K562 (cell line): Measurements from ENCODE around the gene COL5A1. TPM values are rescaled to one million over a fixed set of nuclear protein-coding genes. Genes with fewer than 3 reads are reported as not detected.

ENCODE experiments used
- ATAC-seq: fragments of 200-7000 bp; cut with Tn5 transposase; 3 replicates; pipeline ENCODE4 v1.9.1; 2020; ENCODE audit warnings: moderate library complexity
- BruUV-seq: library from RNA; stranded (reverse); fragments of 400-500 nt; replicated peaks from 2 replicates; lab custom pipeline; 2021; lab: Mats Ljungman, UMichigan
- CTCF ChIA-PET: fragments of 300-600 bp; formaldehyde crosslinking; extraction: SDS; loops from one replicate; lab custom pipeline; 2021; ENCODE audit warnings: low intra/inter-chr PET ratio; lab: Yijun Ruan, JAX
- POLR2A ChIA-PET: fragments of 300-600, 350-650 bp; sonication (Branson Sonifier 250); formaldehyde crosslinking; extraction: SDS; loops from one replicate; lab custom pipeline; 2021; ENCODE audit warnings: antibody characterized with exemption, inconsistent platforms; lab: Yijun Ruan, JAX
- DNase-seq, 4 experiments: peaks; one replicate each; pipeline versions ENCODE4 v3.0.0 to v3.0.0-alpha.2; 2011 to 2018; ENCODE audit warnings: low spot score in 3 of 4, mixed read lengths in 3 of 4; ENCODE audit errors: extremely low read depth in 1 of 4
- FAIRE-seq: peaks from 2 replicates; lab custom pipeline; 2011; peaks lifted over from hg19 to GRCh38; lab: Jason Lieb, UNC
- H2AFZ ChIP-seq: 2 replicates; pipeline ENCODE4 v1.6.0; 2011; ENCODE audit warnings: low read depth, low read length, control low read depth, inconsistent platforms
- H3K27ac ChIP-seq: fragments of 200-600 bp; 3 replicates; pipeline ENCODE4 v1.8.0; 2011; ENCODE audit warnings: low read depth, mild to moderate bottlenecking, control low read depth, inconsistent platforms, low read length, moderate library complexity, mixed read lengths; ENCODE audit errors: extremely low read depth
- H3K27me3 ChIP-seq, 2 experiments: fragments of 300-600 bp in 1 of 2; 2 replicates in 1 of 2; 3 replicates in 1 of 2; pipeline versions ENCODE4 v1.6.0 to v1.8.0; 2011; ENCODE audit warnings: inconsistent platforms in 2 of 2, low read length in 2 of 2, mild to moderate bottlenecking in 1 of 2, mixed read lengths in 1 of 2, moderate library complexity in 1 of 2; ENCODE audit not compliant: control insufficient read depth in 2 of 2, insufficient read depth in 2 of 2
- H3K36me3 ChIP-seq: fragments of 300-600 bp; 3 replicates; pipeline ENCODE4 v1.8.0; 2011; ENCODE audit warnings: mild to moderate bottlenecking, low read length, inconsistent platforms; ENCODE audit not compliant: control insufficient read depth, insufficient read depth
- H3K4me1 ChIP-seq, 2 experiments: fragments of 200-600 bp in 1 of 2; replicated peaks in 1 of 2; 2 replicates in 1 of 2; 3 replicates in 1 of 2; pipeline versions ENCODE4 v1.5.1 to v1.8.0; 2011; ENCODE audit warnings: inconsistent platforms in 2 of 2, low read length in 2 of 2, mild to moderate bottlenecking in 1 of 2, mixed read lengths in 1 of 2, moderate library complexity in 1 of 2; ENCODE audit not compliant: control insufficient read depth in 2 of 2, insufficient read depth in 2 of 2
- H3K4me2 ChIP-seq: 2 replicates; pipeline ENCODE4 v1.6.1; 2011; ENCODE audit warnings: low read length, control low read depth, inconsistent platforms, mixed read lengths; ENCODE audit not compliant: insufficient read depth
- H3K4me3 ChIP-seq: fragments of 200-600 bp; sonication (generic), shearing (Covaris generic); 2 replicates; pipeline ENCODE4 v1.5.1; 2016; ENCODE audit warnings: control low read depth, inconsistent platforms
- H3K79me2 ChIP-seq: fragments of 200-600 bp; 3 replicates; pipeline ENCODE4 v1.8.0; 2011; ENCODE audit warnings: low read length, inconsistent platforms; ENCODE audit not compliant: control insufficient read depth, insufficient read depth
- H3K9ac ChIP-seq, 2 experiments: 2 replicates each; pipeline versions ENCODE4 v1.6.0 to v1.6.1; 2011; ENCODE audit warnings: low read depth in 2 of 2, low read length in 2 of 2, control low read depth in 1 of 2, inconsistent platforms in 1 of 2, mild to moderate bottlenecking in 1 of 2, mixed read lengths in 1 of 2; ENCODE audit not compliant: insufficient read depth in 1 of 2
- H3K9me1 ChIP-seq: one replicate; pipeline ENCODE4 v1.6.0; 2011; ENCODE audit warnings: inconsistent platforms, mild to moderate bottlenecking, low read length, moderate library complexity; ENCODE audit not compliant: control insufficient read depth, insufficient read depth
- H3K9me3 ChIP-seq: replicated peaks from 2 replicates; pipeline ENCODE4 v1.5.1; 2011; ENCODE audit warnings: low read depth, low read length, inconsistent platforms; ENCODE audit not compliant: control insufficient read depth, insufficient read depth
- H4K20me1 ChIP-seq: replicated peaks from 2 replicates; pipeline ENCODE4 v1.6.1; 2011; ENCODE audit warnings: low read length, inconsistent platforms, mixed read lengths; ENCODE audit not compliant: control insufficient read depth, insufficient read depth
- CTBP1 ChIP-seq: fragments of 450-650 bp; IDR thresholded peaks from 2 replicates; pipeline ENCODE4 v1.6.1; 2016; ENCODE audit warnings: borderline replicate concordance
- FOXP4 ChIP-seq: sonication (generic); formaldehyde crosslinking; IDR thresholded peaks from 2 replicates; pipeline ENCODE4 v1.8.0; 2022; ENCODE audit warnings: mild to moderate bottlenecking, missing genetic modification reagents, borderline replicate concordance
- GATAD2B ChIP-seq: fragments of 450-650 bp; IDR thresholded peaks from 2 replicates; pipeline ENCODE4 v1.6.1; 2017; ENCODE audit warnings: mild to moderate bottlenecking, borderline replicate concordance
- MAFK ChIP-seq: IDR thresholded peaks from 2 replicates; pipeline ENCODE4 v1.6.1; 2011; ENCODE audit warnings: low read length, improper control_type of control experiment
- POLR3A ChIP-seq: IDR thresholded peaks from 2 replicates; pipeline ENCODE4 v1.6.1; 2011; ENCODE audit warnings: borderline replicate concordance, mild to moderate bottlenecking, moderate library complexity; ENCODE audit not compliant: insufficient read length, insufficient read depth; ENCODE audit errors: extremely low read depth
- RBFOX2 ChIP-seq: fragments of 200-400 bp; formaldehyde crosslinking; IDR thresholded peaks from 2 replicates; pipeline ENCODE4 v1.6.1; 2017; ENCODE audit warnings: low read depth, mild to moderate bottlenecking, low read length, moderate library complexity
- SRF ChIP-seq, 2 experiments: fragments of 250-450, 450-650 bp in 1 of 2; sonication (Bioruptor Pico) in 1 of 2; sonication (generic) in 1 of 2; formaldehyde crosslinking; IDR thresholded peaks; 2 replicates each; pipeline versions ENCODE4 v1.5.0 to v1.5.1; 2020 to 2022; ENCODE audit warnings: mild to moderate bottlenecking in 1 of 2, missing genetic modification reagents in 1 of 2
- whole genome bisulfite sequencing: fragments of 100-300 bp; shearing (Covaris generic); methylation state at CpG from one replicate; pipeline ENCODE4 v1.1.6; 2016; ENCODE audit warnings: low coverage, mixed read lengths; ENCODE audit not compliant: insufficient coverage; ENCODE audit errors: missing lambda C conversion rate; 5-methylcytosine and 5-hydroxymethylcytosine counted together
- in situ Hi-C: fragments of 300-500 bp; cut with MboI; formaldehyde crosslinking; loops from 4 replicates; pipeline ENCODE4 v1.15.0; 2018; ENCODE audit warnings: inconsistent platforms, mixed read lengths
- intact Hi-C: fragments of 100-400 bp; cut with micrococcal nuclease; formaldehyde crosslinking; loops from 2 replicates; pipeline ENCODE4 v1.14.2; 2022
- polyA plus RNA-seq, 8 experiments: library from polyadenylated mRNA; depleted of rRNA in 4 of 8; stranded (reverse) in 5 of 8; unstranded in 3 of 8; fragments of >200 nt; fragmentation: Nextera tagmentation in 2 of 8; fragmentation: Illumina TruSeq in 1 of 8; extraction: Ambion mirVana in 2 of 8; extraction: Trizol in 1 of 8; gene quantifications; 2 replicates each; pipeline versions ENCODE4 v1.2.1 to v1.2.3, GENCODE V29; 2011 to 2014; ENCODE audit warnings: inconsistent platforms in 1 of 8, missing spikeins in 1 of 8
- total RNA-seq, 7 experiments: library from RNA; depleted of rRNA in 6 of 7; stranded (reverse); fragments of >200 nt in 6 of 7; fragmentation: Illumina TruSeq in 2 of 7; extraction: Trizol in 2 of 7; gene quantifications; 2 replicates each; pipeline versions ENCODE4 v1.2.1 to v1.2.3, GENCODE V29; 2011 to 2021; ENCODE audit warnings: low replicate concordance in 1 of 7
- TF ChIP-seq, protein P1 (sequence below), 3 experiments: fragments of 200-800 bp in 1 of 3; fragments of 250-450 bp in 1 of 3; fragments of 450-650 bp in 1 of 3; sonication (Bioruptor Pico) in 1 of 3; sonication (Bioruptor generic) in 1 of 3; formaldehyde crosslinking in 1 of 3; IDR thresholded peaks; 2 replicates each; pipeline versions ENCODE4 v1.6.1 to v1.8.0; 2016 to 2022; ENCODE audit warnings: mild to moderate bottlenecking in 2 of 3, missing genetic modification characterization in 2 of 3, missing compliant biosample characterization in 1 of 3, moderate library complexity in 1 of 3

The COL5A1 gene
- total and polyA plus RNA-seq, 9 of the 15 experiments (the other 6 are each of a cell fraction or from before 2014, with no cell fraction given): under 0.01 to 0.13 (median 0.04) TPM; not detected in 6

GRCh38 chr9:134707731-134708671 lies 66.4 kb downstream of the COL5A1 start:
- no peak for FAIRE-seq
- intact Hi-C loops (no loop called here), in situ Hi-C loops (no loop called here)
- no peak overlapping the region for H3K9ac ChIP-seq
- peaks cover 7 to 24% of the 10 kb centered on the region in 2 experiments; a peak in 4 of 5 replicates for H3K27me3 ChIP-seq
- H3K4me2 ChIP-seq: no peak overlapping the region
- H3K79me2 ChIP-seq: no peaks in the 10 kb centered on the region
- H3K9me3 ChIP-seq: no peaks in the 10 kb centered on the region
- no peak overlapping the region for H3K4me3 ChIP-seq
- H3K27ac ChIP-seq: no peak overlapping the region
- WGBS: 5% methylated on average over 18 of the region's 32 CpGs
- BruUV-seq: no TSS peak
- ChIA-PET POLR2A (interaction anchor here (0.7 to 0.8 kb wide), 2 partner anchors 31 to 76 kb away, joined by 3 read pairs; no protein-coding TSS in a partner anchor), CTCF (no interaction called here)
- H2AFZ ChIP-seq: no peak overlapping the region
- H3K9me1 ChIP-seq: no peaks in the 10 kb centered on the region
- DNase-seq: no peak
- no peaks in the 10 kb centered on the region for H3K36me3 ChIP-seq
- no peaks in the 10 kb centered on the region for H4K20me1 ChIP-seq
- H3K4me1 ChIP-seq: no peaks in the 10 kb centered on the region; a peak in 1 of 5 replicates
- TF ChIP-seq CTBP1: no peak
- TF ChIP-seq GATAD2B: no peak
- no peak for TF ChIP-seq MAFK
- TF ChIP-seq RBFOX2: no peak
- TF ChIP-seq SRF (CRISPR knock-in tag; IDR thresholded peaks at IDR 0.05): no peak
- no peak for TF ChIP-seq FOXP4 (CRISPR knock-in tag)
- TF ChIP-seq, protein P1, sequence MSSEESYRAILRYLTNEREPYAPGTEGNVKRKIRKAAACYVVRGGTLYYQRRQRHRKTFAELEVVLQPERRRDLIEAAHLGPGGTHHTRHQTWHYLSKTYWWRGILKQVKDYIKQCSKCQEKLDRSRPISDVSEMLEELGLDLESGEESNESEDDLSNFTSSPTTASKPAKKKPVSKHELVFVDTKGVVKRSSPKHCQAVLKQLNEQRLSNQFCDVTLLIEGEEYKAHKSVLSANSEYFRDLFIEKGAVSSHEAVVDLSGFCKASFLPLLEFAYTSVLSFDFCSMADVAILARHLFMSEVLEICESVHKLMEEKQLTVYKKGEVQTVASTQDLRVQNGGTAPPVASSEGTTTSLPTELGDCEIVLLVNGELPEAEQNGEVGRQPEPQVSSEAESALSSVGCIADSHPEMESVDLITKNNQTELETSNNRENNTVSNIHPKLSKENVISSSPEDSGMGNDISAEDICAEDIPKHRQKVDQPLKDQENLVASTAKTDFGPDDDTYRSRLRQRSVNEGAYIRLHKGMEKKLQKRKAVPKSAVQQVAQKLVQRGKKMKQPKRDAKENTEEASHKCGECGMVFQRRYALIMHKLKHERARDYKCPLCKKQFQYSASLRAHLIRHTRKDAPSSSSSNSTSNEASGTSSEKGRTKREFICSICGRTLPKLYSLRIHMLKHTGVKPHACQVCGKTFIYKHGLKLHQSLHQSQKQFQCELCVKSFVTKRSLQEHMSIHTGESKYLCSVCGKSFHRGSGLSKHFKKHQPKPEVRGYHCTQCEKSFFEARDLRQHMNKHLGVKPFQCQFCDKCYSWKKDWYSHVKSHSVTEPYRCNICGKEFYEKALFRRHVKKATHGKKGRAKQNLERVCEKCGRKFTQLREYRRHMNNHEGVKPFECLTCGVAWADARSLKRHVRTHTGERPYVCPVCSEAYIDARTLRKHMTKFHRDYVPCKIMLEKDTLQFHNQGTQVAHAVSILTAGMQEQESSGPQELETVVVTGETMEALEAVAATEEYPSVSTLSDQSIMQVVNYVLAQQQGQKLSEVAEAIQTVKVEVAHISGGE (CRISPR knock-in tag; IDR thresholded peaks at IDR 0.05): no peak
- no peak for TF ChIP-seq POLR3A
- no peak for ATAC-seq
